Neural progenitor cell (in vitro differentiated cells): ENCODE measurements around the gene HOXD4.

Experiments
- EZH2 ChIP-seq: fragments of 200-600 bp; sonication (generic); IDR thresholded peaks from 2 replicates; pipeline ENCODE4 v1.6.1; 2017; ENCODE audit warnings: antibody characterized with exemption, mild to moderate bottlenecking, moderate library complexity
- TF ChIP-seq, protein P1 (sequence below): fragments of 200-600 bp; sonication (generic); IDR thresholded peaks from 2 replicates; pipeline ENCODE4 v1.5.1; 2017; ENCODE audit warnings: antibody characterized with exemption, mild to moderate bottlenecking

DNA sequence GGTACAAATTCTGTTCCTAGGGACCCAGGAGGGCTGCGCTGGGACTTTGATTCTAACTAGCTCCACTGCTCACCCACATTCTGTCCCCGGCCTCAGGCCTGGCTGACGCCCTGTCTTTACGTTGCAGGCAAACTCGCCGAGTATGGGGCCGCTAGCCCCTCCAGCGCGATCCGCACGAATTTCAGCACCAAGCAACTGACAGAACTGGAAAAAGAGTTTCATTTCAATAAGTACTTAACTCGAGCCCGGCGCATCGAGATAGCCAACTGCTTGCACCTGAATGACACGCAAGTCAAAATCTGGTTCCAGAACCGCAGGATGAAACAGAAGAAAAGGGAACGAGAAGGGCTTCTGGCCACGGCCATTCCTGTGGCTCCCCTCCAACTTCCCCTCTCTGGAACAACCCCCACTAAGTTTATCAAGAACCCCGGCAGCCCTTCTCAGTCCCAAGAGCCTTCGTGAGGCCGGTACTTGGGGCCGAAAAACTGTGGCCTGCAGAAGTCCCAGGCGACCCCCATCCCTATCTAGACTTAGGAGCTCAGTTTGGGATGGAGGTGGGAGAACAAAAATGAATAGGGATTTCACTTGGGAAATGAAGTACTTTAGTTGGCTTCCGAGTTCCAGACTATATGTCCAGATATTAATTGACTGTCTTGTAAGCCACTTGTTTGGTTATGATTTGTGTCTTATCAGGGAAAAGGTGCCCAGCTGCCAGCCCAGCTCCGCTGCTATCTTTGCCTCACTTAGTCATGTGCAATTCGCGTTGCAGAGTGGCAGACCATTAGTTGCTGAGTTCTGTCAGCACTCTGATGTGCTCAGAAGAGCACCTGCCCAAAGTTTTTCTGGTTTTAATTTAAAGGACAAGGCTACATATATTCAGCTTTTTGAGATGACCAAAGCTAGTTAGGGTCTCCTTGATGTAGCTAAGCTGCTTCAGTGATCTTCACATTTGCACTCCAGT, 38.6 kb downstream of the HOXD4 start:
- TF ChIP-seq, protein P1, sequence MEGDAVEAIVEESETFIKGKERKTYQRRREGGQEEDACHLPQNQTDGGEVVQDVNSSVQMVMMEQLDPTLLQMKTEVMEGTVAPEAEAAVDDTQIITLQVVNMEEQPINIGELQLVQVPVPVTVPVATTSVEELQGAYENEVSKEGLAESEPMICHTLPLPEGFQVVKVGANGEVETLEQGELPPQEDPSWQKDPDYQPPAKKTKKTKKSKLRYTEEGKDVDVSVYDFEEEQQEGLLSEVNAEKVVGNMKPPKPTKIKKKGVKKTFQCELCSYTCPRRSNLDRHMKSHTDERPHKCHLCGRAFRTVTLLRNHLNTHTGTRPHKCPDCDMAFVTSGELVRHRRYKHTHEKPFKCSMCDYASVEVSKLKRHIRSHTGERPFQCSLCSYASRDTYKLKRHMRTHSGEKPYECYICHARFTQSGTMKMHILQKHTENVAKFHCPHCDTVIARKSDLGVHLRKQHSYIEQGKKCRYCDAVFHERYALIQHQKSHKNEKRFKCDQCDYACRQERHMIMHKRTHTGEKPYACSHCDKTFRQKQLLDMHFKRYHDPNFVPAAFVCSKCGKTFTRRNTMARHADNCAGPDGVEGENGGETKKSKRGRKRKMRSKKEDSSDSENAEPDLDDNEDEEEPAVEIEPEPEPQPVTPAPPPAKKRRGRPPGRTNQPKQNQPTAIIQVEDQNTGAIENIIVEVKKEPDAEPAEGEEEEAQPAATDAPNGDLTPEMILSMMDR: no peak
- peak; percentile 95 for TF ChIP-seq EZH2
